GM13976 (cell line): ENCODE results near the gene RAVER2.

Experiments used
- DNase-seq: peaks from one replicate; pipeline ENCODE4 v3.0.0; 2012; ENCODE audit warnings: low spot score
- CTCF ChIP-seq: IDR thresholded peaks from 2 replicates; pipeline ENCODE4 v1.5.1; 2012; ENCODE audit warnings: borderline replicate concordance, mild to moderate bottlenecking; ENCODE audit not compliant: insufficient read depth; ENCODE audit errors: extremely low read depth, missing control alignments, control extremely low read depth
- in situ Hi-C: fragments of 300-500 bp; cut with MboI; formaldehyde crosslinking; loops from one replicate; pipeline ENCODE4 v1.12.0; 2022; ENCODE audit warnings: low sequenced_read_pairs, mixed read lengths, inconsistent platforms; ENCODE audit not compliant: unreplicated experiment

RAVER2 gene

DNA sequence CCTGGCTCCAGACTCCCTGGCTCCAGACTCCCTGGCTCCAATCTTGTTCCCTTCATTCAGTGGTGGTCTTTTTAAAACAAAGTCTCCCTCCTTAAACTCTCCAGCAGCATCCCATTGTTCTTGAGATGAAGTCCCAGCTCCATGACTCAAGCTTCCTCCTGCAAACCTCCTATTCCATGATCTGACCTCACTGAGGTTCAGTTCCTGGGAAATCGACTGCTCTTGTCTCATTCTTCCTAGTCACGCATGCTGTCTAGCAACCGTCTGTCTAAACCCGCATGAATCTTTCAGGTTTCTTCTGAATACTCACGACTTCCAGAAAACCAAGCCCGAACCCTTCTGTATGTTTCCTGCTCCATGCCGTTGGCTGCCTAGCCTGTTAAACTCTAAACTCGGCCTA, 91.9 kb downstream of the RAVER2 start:
- in situ Hi-C loops: no loop called here
- no peak for TF ChIP-seq CTCF
- DNase-seq: no peak

DNA sequence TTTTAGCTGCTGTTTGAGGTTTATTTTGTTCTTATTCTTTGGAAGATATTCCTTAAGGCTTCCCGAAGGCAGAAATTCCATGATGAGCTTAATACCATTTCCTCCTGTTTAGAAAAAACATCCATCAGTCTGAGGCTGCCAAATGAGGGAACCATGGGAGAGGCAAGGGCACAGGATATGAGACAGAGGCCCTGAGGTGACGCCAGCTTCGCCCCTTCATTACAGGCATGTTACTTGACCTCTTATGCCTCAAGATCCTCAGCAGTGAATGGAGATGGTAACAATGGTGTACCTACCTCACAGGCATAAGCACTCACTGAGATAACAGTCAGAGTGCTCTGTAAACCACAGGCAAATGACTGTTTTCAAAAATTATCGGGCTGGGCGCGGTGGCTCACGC, 93.6 kb downstream of the RAVER2 start:
- TF ChIP-seq CTCF: no peak
- in situ Hi-C loops: no loop called here

DNA sequence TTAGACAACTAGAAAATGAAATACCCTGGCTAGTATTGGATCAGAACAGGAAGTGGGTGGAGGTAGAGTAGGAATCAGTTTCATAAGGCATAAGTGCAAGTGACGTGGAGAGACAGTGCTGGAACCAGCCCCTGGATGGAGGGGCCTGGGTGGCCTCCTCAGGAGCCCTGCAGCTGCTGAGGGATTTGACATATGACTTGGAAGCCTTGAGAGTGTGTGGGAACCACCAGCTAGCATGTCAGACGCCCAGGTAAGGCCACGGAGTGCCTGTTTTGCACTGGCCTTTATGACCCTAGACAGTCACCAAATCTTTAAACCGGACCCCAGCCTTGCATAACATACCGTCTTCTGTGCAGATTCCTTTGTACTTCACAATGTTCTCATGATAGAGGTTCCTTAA, 94.4 kb downstream of the RAVER2 start:
- in situ Hi-C loops: no loop called here
- no peak for DNase-seq
- no peak for TF ChIP-seq CTCF

More for the DNA sequence above, 93.6 kb downstream of the RAVER2 start:
- no peak for DNase-seq

- in situ Hi-C loops: no loop called here
- TF ChIP-seq CTCF: no peak
- DNase-seq: no peak
Observed at GRCh38 chr1:64839732-64840405, 95.0 kb downstream of the RAVER2 start.

DNA sequence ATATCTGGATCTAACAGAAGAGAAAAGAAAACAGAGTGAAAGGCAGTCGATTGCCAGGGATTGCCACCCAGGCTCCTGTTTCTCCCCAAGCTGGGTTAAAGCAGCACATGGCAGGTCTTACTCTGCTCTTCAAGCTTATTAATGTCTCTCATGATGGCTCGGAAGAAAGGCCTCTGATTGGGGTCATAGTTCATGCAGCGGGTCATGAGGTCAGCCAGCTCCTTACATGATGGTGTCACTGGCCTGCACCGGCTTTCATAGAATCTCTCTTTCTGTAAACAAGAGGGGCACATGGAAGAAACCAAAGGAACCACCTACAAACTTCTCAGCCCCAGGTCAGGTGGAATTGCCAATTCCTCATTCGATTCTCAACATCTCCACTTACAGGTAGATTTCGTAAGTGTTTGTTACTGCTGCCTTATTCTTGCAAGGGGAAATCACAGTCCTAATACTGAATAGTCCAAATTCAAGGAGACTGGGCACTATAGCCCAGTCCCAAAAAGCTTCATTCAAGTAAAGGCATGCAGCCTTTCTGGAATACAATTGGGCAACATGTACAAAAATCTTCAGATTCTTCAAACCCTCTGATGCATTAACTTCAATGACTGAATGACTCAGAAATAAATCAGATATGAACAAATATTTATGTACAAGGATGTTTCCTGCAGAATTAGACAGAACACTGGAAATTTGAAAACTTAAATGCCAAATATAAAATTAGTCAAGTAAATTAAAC, 96.6 kb downstream of the RAVER2 start:
- in situ Hi-C loops: no loop called here
- DNase-seq: no peak
- no peak for TF ChIP-seq CTCF

DNA sequence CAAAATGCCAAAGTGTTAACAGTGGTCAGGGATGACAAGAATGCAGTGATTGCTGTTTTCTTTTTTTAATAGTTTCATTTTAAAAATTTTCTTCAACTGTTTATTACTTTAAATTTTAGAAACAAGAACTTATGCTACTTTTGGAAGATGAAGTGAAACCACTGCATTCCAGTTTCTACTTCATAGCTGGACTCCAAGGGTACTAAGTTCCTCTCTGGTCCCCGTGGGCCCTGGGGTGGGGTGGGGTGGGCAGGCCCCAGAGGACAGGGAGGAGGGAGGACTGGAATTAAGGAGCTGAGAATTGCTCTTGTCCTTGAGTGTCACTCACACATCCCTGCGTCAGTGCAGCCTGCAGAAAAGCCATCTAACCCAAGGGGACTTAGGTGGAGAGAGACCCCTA, 97.3 kb downstream of the RAVER2 start:
- in situ Hi-C loops: no loop called here
- no peak for DNase-seq
- TF ChIP-seq CTCF: no peak
